ENCODE measurements around the gene SETD2.

The SETD2 gene

GRCh38 chr3:46994801-46995731, 168.8 kb downstream of the SETD2 start:
- no peak for DNase-seq

DNA sequence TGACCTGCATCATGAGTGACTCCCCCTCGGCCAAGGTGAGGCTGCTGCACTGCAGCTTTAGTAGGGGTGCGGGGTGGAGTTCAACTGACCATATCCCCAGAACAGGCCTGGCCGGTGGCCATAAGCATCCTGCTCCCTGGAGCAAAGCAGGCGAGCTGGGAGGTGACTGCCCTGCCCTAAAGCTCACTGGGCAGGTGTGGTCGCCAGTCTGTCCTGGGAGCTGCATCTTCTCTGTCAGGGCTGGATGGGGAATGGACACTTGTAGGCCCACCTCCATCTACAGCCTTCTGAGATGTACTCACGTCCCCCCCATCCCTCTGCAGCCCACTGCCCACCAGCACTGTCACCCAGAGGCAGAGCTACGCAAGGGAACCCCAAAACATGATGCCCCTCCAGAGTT, 169.9 kb downstream of the SETD2 start:
- DNase-seq, result no peak

GRCh38 chr3:46993292-46993691, 170.6 kb downstream of the SETD2 start:
- DNase-seq, result no peak

GRCh38 chr3:46992231-46992630, 171.7 kb downstream of the SETD2 start:
- DNase-seq, result no peak

GRCh38 chr3:46991406-46992165, 172.3 kb downstream of the SETD2 start:
- no peak for DNase-seq

GRCh38 chr3:46990573-46991374, 173.1 kb downstream of the SETD2 start:
- DNase-seq, result no peak

- DNase-seq, result no peak
Measured at GRCh38 chr3:46989146-46989810, 174.6 kb downstream of the SETD2 start.

GRCh38 chr3:46988616-46989015, 175.3 kb downstream of the SETD2 start:
- no peak for DNase-seq

GRCh38 chr3:46987743-46988401, 176.0 kb downstream of the SETD2 start:
- no peak for DNase-seq

DNA sequence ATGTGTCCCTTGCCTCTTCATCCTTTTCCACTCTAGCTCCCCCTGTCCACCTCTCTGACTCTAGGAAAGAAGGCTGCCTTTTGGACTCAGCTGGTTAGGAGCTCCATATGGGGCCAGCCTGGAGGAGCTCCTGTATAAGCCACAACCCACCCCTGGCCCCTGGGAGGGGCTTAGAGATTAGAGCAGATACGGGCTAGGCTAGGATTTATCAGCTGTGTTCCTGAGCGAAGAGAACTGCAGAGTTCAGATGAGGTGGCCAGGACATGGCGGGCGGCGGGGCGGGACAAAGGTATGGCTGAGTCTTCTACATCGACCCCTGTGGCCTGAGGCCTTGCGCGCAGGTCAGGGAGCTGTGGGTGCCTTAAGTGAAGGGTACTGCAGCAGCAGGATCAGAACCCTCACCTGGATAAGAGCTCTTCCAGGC, 176.6 kb downstream of the SETD2 start:
- no peak for DNase-seq

DNA sequence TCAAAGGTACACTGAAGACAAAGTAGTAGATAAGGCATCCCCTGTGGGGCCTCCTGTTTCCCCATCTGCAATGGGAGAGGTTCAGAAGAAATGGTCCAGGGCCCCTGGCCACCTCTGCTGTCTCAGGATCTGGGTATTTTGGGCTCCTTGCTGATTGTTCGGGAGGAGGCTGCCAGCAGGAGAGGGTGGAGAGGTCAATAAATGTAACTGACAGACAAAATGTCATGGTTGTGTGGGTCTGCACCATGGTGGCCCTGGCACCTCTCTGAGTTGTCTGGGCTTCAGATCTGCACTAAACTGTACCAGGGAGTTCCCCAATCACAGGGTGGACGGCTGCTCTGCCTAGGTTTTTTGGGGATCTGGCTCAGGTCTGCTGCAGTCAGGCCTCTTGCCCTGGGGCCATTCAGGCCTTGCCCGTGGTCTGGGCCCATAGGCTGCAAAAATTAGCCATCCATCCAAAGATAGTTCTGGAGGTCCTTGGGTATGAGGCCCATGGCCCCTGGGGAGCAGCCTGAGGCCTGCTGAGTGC, 177.1 kb downstream of the SETD2 start:
- DNase-seq, result no peak

GRCh38 chr3:46986055-46986730, 177.7 kb downstream of the SETD2 start:
- no peak for DNase-seq

- no peak for DNase-seq
Measured at GRCh38 chr3:46985588-46985987, 178.3 kb downstream of the SETD2 start.

DNA sequence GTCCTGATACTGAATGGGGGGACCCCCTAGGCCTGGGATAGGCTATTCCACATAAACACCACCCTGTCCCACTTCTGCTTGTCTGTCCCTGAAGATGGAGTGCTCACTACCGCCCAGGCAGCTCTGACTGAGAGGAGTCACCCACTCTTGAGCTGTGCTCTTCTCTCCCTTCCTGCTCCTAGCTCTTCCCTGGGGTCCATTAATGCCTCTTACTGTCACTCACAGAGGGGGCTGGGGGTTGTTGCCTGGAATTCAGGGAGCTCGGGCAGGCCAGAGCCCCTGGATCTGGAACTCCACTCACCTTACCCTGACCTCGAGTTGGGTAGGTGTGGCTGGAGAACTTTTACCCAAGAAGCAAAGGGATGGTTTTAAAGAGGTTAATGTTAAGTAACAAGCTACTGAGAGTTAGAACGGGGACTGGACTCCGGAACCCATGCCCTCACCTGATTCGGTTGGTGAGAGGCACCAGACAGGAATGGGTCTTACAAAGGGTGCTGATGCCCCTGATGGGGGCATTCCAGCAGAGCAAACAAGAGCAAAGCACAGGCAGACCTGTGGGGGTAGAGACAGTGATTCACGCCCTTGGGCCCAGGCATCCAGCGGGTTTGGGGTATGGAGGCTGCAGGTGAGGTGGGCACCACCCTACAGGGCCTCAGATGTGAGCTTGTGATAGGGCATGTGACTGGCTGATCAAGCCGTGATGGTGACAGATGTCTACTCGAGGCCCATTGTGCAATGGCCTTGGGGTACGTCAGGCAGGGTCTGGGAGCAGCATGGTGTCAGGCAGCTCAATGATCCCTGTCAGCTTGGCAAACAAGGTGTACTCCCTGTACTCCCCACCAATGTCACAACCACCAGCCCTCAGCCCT, 179.1 kb downstream of the SETD2 start:
- DNase-seq, result no peak

- no peak for DNase-seq
Measured at GRCh38 chr3:46982546-46982945, 181.4 kb downstream of the SETD2 start.

- no peak for DNase-seq
Measured at GRCh38 chr3:46981932-46982471, 181.9 kb downstream of the SETD2 start.

DNA sequence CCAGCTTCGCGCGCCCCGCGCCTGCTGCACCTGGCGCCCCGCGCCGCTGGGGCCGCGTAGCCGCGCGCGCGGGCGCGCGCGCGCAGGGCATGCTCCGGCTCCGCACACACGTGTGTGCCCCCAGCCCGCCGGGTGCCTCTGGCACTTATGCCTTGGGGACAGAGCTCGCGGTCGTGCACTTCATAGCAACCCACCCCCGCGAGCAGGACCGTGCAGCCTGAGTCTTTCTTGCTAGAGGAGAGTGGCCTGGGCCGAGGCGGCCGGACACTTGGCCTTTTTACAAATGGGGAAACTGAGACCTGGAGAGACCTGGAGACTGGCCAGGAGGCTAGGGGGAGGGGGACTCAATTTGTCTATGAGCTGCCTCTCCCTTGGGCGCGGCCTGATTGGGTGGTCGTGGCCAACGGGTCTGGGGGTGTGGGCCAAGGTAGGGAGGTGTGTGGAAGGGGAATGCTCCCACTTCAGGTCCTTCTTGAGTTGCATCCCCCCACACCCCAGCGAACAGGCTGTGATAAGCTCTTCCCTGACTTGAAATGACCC, 183.9 kb downstream of the SETD2 start:
- DNase-seq, result no peak

DNA sequence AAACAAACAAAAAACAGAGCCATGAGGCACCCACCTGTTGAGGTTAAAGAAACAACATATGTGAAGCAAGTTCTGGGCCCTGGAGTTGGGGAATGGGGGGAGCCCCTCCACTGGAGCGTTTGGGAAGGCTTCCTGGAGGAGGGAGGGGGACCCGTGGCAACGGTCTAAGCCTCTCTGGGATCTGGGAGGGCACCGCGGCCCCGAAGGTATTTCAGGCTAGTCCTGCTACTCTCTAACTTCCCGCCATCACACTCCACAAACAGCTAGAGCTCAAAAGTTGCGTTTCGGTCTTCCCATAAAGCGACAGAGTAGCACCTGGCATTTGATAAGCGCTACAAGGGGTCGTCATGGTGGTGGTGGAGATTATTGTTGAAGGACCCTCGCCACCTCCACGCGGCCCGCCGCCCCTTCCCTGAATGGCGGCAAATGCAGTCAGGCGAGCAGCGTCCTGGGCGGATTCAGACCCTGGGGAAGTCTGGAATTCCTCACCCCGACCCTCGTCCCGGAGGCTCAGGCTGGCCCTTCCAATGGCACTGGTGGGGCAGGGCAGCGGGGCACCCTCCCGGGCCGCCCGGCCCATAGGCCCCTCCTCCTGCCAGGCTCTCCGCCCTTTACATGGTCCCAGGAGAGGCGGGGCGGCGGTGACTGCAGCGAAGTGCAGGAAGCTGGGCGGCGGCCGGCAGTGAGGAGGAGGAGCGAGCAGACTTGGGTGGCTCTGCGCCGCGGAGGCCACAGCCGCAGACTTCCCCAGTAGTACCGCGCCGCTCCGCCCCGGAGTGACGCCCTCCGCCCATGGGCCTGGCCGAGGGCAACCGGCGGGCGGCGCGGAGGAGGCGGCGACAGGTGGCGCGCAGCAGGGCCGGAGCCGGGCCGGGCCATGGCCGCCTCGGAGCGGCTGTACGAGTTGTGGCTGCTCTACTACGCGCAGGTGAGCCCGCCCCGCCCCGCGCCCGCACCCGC, 184.6 kb downstream of the SETD2 start, which contains the start of gene NBEAL2:
TSS of gene NBEAL2 (plus strand) at position 682 of the 960 bp plus-strand sequence. CDS start at position 878, 196 bp downstream.
- peak; percentile 62 for DNase-seq

All from NCI-H1092 treated with DMSO at 0.1 percent for 48 hours (cell line).